ENCODE data around the gene C6orf136. TPM values are rescaled to one million over a fixed set of nuclear protein-coding genes. Genes with fewer than 3 reads are reported as not detected.

Gene C6orf136
- total and polyA plus RNA-seq, 9 of the 15 experiments (the other 6 are each of a cell fraction or from before 2014, with no cell fraction given), result 14.1 to 63.1 (median 18.4) TPM

DNA sequence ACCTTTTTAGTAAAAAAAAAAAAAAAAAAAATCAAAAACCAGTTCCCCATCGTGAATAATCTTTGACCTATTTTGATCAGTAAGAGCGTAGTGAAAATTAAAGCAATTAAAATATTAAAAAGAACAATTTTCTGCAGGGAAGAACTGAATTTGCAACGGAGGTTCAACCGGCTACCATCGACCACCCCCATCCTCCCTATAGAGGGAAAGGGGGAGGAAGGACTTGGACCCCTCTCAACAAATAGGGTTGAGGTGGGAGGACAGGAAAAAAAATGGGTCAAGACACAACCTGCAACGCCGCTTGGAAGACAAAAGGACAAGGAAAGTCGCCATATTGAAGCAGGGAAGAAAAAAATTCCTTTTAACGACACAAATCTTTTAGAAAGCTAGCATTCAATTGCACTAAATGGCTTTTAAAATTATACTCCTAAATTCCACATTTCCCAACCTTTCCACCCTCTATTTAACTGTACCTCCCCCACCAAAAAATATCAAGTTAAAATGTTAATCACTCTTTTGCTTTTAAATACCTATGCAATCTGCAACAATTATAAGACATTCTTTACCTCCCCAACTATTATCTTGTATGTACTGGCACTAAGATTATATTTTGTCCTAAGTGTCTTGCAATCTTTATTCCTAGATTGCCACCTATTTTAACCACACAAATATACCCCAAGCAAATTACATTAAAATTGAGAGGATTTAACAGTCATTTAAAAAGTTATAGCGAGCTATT lies 31.5 kb upstream of the C6orf136 start (continued):
- TF ChIP-seq, protein P1, sequence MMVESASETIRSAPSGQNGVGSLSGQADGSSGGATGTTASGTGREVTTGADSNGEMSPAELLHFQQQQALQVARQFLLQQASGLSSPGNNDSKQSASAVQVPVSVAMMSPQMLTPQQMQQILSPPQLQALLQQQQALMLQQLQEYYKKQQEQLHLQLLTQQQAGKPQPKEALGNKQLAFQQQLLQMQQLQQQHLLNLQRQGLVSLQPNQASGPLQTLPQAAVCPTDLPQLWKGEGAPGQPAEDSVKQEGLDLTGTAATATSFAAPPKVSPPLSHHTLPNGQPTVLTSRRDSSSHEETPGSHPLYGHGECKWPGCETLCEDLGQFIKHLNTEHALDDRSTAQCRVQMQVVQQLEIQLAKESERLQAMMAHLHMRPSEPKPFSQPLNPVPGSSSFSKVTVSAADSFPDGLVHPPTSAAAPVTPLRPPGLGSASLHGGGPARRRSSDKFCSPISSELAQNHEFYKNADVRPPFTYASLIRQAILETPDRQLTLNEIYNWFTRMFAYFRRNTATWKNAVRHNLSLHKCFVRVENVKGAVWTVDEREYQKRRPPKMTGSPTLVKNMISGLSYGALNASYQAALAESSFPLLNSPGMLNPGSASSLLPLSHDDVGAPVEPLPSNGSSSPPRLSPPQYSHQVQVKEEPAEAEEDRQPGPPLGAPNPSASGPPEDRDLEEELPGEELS (CRISPR knock-in tag; IDR thresholded peaks at IDR 0.05; ENCODE audit: borderline replicate concordance), result no peak
- TF ChIP-seq SMAD3 (CRISPR knock-in tag; conservative IDR thresholded peaks at IDR 0.05), result peak; percentile 93; the same call in 1 of the 2 replicates
- no peak; the same call in 1 of the 2 replicates for TF ChIP-seq ZNF561 (CRISPR knock-in tag; conservative IDR thresholded peaks at IDR 0.05)
- no peak for TF ChIP-seq ASH1L (IDR thresholded peaks at IDR 0.05; ENCODE audit: borderline replicate concordance, low read depth, partially characterized antibody)
- TF ChIP-seq STAT5A (IDR thresholded peaks at IDR 0.05; ENCODE audit: borderline replicate concordance, low read length), result no peak
- peak; percentile 61; the same call in 1 of the 2 replicates for TF ChIP-seq OTX1 (CRISPR knock-in tag; IDR thresholded peaks at IDR 0.05)
- TF ChIP-seq, protein P2, sequence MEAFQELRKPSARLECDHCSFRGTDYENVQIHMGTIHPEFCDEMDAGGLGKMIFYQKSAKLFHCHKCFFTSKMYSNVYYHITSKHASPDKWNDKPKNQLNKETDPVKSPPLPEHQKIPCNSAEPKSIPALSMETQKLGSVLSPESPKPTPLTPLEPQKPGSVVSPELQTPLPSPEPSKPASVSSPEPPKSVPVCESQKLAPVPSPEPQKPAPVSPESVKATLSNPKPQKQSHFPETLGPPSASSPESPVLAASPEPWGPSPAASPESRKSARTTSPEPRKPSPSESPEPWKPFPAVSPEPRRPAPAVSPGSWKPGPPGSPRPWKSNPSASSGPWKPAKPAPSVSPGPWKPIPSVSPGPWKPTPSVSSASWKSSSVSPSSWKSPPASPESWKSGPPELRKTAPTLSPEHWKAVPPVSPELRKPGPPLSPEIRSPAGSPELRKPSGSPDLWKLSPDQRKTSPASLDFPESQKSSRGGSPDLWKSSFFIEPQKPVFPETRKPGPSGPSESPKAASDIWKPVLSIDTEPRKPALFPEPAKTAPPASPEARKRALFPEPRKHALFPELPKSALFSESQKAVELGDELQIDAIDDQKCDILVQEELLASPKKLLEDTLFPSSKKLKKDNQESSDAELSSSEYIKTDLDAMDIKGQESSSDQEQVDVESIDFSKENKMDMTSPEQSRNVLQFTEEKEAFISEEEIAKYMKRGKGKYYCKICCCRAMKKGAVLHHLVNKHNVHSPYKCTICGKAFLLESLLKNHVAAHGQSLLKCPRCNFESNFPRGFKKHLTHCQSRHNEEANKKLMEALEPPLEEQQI (IDR thresholded peaks at IDR 0.05), result peak; percentile 58; the same call in 1 of the 2 replicates
- no peak for TF ChIP-seq ZNF707 (CRISPR knock-in tag; conservative IDR thresholded peaks at IDR 0.05)
- TF ChIP-seq SETDB1 (IDR thresholded peaks at IDR 0.05; ENCODE audit: low read length), result no peak
- TF ChIP-seq ELF1 (tag; IDR thresholded peaks at IDR 0.05), result peak; percentile 40; the same call in 1 of the 2 replicates
- no peak; the same call in 1 of the 2 replicates for TF ChIP-seq ZNF174 (CRISPR knock-in tag; IDR thresholded peaks at IDR 0.05)
- 0 out of 2 replicates have a peak, but pooled peaks have one; percentile 39 for TF ChIP-seq RBM14 (IDR thresholded peaks at IDR 0.05; ENCODE audit: borderline replicate concordance, insufficient read depth, low read depth, low read length)
- no peak for TF ChIP-seq KLF16 (IDR thresholded peaks at IDR 0.05)
- no peak for TF ChIP-seq MCM7 (IDR thresholded peaks at IDR 0.05)
- TF ChIP-seq RBM25 (IDR thresholded peaks at IDR 0.05; ENCODE audit: low read depth, low read length, severe bottlenecking), result peak; percentile 7
- TF ChIP-seq ZNF586 (CRISPR knock-in tag; conservative IDR thresholded peaks at IDR 0.05), result no peak
- no peak for TF ChIP-seq SNRNP70 (optimal IDR thresholded peaks at IDR 0.05; ENCODE audit: low read depth, low read length)
- TF ChIP-seq, protein P3, sequence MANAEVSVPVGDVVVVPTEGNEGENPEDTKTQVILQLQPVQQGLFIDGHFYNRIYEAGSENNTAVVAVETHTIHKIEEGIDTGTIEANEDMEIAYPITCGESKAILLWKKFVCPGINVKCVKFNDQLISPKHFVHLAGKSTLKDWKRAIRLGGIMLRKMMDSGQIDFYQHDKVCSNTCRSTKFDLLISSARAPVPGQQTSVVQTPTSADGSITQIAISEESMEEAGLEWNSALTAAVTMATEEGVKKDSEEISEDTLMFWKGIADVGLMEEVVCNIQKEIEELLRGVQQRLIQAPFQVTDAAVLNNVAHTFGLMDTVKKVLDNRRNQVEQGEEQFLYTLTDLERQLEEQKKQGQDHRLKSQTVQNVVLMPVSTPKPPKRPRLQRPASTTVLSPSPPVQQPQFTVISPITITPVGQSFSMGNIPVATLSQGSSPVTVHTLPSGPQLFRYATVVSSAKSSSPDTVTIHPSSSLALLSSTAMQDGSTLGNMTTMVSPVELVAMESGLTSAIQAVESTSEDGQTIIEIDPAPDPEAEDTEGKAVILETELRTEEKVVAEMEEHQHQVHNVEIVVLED (CRISPR knock-in tag; IDR thresholded peaks at IDR 0.05), result no peak
- TF ChIP-seq YBX1 (IDR thresholded peaks at IDR 0.05), result no peak
- no peak for TF ChIP-seq RBM17 (IDR thresholded peaks at IDR 0.05; ENCODE audit: borderline replicate concordance, low read depth, low read length)

Measured in K562 (cell line).